ENCODE measurements around the gene SNX25. TPM values are rescaled to one million over a fixed set of nuclear protein-coding genes. Genes with fewer than 3 reads are reported as not detected.
"Not testable (repeated sequence)": the region's sequence is repeated elsewhere in the genome, so short reads cannot be mapped to it uniquely, and the experiment has no call there.

Gene SNX25
- total RNA-seq, 1 donor from 2014 or later = 11.4 TPM

DNA sequence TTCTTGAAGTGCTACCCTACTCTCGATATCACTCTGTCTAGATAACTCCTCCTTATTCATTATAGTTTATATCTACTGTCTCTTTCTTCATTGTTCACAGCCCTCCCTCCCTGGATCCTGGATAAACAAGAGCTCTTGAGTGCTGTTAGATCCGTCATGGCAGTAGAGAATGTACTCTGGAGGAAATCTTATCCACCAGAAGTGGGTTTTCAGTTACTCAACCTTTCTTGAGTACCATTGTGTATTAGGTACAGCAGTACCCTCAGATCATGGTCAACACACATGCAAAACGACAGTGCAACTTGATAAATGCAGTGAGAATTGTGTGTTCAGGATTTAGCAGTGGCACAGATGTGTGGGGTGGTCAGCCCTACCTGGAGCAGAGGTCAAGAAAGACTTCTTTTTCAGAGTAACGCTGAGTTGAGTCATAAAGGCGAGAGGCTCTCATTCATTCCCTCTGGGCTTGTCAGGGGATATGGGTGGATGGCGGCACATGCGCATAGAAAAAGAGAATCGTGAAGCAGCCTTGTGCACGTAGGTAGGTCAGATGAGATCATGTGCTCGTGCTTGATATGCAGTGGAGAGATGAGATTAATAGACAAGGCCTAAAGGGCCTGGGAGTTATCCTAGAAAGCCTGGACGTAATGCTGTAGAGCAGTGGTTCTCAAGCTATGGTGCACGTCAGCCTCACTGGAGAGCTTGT lies 89.5 kb downstream of the SNX25 start:
- ATAC-seq (no peak), DNase-seq (ENCODE audit: low spot score) (no peak)

DNA sequence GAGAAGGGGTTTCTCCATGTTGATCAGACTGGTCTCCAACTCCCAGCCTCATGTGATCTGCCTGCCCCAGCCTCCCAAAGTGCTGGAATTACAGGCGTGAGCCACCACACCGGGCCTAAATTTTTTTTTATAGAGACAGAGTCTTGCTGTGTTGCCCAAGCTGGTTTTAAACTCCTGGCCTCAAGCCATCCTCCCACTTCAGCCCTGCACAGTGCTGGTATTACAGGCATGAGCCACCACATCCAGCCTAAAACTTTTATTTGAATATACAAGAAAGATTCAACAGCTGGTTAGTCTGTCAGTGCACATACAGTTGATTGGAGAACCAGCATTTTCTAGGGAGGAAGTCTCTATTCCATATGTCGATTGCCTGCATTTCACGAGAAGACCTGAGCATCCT lies 95.1 kb downstream of the SNX25 start:
- DNase-seq (ENCODE audit: low spot score) (no peak), ATAC-seq (no peak)

DNA sequence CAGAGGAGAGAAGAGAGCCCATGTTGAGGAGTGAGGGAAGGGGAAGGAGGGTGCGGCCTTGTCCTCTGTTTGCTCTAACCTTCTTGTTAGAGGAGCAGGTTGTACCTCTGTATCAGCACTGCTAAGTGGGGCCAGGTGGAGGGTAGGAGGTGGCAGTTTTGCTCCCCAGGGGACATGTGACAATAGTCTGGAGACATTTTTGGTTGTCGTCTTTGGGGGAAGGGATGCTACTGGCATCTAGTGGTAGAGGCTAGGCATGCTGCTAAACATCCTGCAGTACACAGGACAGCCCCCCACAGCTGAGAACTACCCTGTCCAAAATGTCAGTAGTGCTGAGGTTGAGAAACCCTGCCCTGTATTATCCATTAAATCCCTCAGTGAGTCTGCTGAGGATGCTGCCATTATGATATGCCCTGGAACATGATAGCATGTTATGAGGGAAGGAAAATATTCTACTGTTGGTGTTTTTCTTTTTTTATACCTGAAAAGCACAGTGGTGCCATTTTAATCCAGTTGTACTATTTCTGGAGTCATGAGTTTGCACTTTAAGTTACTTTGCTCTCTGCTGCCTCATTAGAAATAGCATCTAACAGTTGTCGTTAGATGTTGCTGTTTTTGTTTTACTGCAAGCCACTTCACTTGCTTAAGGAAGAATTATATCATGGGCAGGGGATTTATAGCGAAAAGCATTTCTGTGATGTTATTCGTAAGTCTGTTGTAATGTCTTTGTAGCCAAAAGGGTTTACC lies 95.7 kb downstream of the SNX25 start:
- ATAC-seq (no peak), DNase-seq (ENCODE audit: low spot score) (no peak)

DNA sequence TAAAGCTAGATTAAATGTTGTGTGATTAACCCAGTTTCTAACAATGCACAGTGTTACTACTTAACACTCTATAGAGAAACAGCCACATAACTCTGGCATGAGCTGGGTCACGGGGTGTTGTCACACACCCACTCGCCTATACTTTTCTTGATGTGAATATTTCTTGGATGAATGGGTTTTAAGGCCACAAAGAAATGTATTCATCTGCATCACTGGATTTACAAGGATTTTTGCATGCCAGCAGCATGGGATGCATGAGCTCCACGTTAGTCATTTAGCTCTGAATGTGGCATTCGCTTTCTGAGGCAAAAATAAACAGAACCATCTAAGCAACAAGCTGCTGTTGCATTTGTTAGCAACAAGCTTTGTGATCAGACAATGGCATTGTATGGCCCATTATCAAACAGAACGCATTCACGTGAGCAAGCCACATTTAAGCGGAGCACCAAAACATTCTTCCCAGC lies 96.6 kb downstream of the SNX25 start:
- DNase-seq (ENCODE audit: low spot score) = no peak
- no peak for ATAC-seq

DNA sequence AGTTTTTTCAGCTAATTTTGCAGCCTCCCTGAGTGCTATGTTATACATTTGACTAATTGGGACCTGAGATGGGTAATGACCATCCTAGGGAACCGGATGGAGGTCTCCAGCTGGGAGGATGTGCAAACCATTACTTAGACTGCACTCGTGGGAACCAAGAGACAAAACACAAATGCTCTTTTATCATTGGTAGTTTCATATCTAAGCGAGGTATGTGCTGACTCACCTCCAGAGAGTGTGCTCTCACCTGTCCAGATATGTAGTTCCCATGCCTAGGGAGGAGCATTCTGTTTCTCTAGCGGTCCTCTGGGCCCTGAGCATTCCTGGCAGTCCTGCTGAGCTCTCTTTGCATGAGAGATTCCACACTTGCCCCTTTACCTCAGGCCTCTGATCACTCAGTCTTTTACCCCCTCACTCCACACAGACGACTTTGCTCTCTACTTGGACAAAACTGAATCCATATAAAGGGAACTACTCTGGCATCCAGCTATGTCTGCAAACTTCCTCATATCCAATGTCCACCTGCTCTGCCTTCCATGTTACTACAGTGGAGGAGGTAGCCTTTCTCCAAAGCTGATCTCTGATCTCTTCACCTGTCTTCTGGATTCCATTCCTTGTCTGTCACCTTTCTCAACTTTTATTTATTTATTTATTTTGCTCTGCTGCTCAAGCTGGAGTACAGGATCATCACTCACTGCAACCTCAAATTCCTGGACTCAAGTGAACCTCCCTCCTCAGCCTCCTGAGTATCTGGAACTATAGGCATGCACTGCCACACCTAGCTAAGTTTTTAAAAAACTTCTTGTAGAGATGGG lies 97.9 kb downstream of the SNX25 start:
- DNase-seq (ENCODE audit: low spot score) (no peak), ATAC-seq (no peak)

DNA sequence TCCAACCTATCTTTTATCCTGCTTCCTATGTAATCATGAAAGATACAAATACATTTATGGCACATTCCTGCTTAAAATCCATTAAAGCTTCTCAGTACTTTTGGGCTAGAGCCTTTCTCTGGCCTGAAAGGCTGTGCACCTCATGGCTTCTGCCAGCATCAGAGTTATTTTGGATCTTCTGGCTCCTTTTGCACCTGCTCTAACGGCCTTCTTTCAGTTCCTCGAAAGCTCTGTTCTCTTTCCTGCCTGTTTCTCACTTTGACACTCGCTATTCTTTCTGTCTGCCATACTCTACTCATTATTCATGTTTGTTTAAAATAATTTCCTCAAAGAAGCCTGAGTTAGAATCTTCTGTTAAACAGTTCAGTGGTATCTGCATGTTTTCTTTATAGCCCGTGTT lies 100.4 kb downstream of the SNX25 start:
- ATAC-seq (no peak), DNase-seq (ENCODE audit: low spot score) (no peak)

DNA sequence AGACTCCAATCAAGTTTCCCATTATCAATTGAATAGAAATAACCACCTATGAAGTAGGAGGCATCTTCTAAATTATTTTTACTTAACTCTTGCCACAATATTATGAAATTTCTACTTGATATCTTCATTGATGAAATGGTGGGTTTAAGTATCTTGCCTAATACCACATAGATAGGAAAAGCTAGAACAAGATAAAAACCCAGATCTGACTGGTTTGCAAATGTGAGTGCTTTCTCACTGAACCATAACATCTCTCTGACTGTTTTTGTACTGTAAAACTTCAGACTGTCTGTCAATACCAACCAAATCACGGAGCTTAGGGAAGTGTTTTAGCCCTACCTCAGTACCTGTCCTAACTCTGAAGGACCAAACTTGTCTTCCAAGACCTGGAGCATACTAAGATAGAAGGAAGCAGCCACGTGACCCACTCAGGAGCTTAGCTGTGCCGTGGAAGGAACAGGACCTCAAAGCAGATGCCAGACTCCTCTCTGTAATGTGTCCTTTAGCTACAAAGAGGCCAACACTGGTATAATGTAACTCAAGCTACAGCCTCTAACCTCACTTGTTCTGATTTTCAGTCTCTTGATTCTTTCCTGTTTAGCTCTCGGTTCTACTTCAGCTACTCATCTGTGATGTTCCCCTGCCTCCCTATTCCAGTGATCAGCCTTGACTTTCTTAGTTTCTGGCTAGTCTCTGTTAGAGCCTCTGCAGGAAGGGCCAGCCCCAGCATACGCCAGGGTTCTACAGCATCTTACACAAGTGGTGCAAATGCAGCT lies 101.9 kb downstream of the SNX25 start:
- ATAC-seq = no peak
- DNase-seq (ENCODE audit: low spot score) = no peak

DNA sequence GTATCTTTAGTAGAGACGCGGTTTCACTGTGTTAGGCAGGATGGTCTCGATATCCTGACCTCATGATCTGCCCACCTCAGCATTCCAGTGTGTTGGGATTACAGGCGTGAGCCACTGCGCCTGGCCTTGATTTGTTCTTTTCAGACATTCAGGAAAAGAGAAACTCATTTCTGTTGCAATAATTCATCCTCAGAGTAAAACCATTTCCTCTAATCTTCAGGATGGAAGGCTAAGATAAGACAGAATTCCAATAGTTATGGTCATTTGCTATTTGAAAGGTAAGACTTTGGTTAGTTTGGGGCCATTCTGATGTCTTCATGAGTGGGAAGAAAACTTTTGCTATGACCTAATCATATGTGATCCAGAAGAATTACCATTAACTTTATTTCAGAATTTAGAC lies 103.3 kb downstream of the SNX25 start:
- ATAC-seq = no peak
- no peak for DNase-seq (ENCODE audit: low spot score)

DNA sequence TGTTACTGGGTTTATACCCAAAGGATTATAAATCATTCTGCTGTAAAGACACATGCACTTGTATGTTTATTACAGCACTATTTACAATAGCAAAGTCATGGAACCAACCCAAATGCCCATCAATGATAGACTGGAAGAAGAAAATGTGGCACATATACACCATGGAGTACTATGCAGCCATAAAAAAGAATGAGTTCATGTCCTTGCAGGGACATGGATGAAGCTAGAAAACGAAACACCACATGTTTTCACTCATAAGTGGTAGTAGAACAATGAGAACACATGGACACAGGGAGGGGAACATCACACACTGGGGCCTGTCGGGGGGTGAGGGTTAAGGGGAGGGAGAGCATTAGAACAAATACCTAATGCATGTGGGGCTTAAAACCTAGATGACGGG lies 108.1 kb downstream of the SNX25 start:
- ATAC-seq; DNase-seq (ENCODE audit: low spot score): not testable (repeated sequence)

DNA sequence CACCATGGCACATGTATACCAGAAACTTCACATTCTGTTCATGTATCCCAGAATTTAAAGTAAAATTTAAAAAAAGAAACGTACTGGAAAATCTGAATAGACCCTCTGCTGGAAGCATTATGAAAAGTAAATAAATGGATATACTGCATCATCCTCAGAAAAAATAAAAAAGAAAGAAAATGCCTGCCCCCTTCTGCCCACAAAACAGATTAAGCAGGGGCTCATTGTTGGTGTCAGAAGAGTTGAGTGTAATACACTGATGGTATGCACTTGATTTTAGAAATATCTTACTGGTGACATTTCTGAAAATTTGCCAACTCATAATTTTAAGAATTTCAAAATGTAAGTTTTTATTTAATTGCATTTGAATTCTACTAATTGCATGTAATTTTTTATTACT lies 108.5 kb downstream of the SNX25 start:
- DNase-seq (ENCODE audit: low spot score) (no peak), ATAC-seq (no peak)

DNA sequence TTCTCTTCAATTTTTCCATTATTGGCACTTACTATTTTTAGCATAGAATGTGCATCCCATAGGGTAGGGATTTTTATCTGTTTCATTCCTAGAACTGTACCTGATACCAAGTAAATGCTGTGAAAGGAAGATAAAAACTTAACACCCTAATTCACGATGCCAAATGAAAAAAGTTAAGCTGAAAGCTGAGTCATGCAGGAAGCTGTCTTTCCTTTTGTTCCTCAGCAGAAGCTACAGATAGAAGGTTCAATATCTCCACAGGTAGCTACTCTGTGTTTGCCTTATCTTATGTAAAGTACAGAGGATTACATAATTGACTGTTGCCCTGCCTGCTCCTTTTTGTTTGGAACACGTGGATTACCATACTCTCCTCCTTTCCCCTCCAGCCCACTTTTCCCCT lies 109.3 kb downstream of the SNX25 start:
- DNase-seq (ENCODE audit: low spot score) (no peak), ATAC-seq (peak; percentile 84)

DNA sequence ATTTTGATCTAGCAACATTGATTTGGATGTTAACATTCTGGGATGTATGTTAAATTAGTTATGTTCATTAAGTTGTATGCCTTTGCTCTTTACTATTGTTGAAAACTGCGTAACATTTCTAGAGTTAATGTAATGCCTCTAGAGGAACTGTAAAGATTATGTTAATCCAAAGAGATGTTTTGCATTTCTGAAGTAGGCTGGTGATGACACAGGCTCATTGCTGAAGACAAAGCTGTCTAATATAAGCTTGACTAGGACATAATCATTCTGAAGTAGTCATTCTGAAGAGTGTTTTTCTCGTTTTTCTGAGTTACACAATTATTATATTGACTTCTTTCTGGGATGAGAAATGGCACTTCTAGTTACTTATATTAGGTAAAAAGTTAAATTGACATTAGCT lies 113.4 kb downstream of the SNX25 start:
- ATAC-seq = no peak
- no peak for DNase-seq (ENCODE audit: low spot score)

DNA sequence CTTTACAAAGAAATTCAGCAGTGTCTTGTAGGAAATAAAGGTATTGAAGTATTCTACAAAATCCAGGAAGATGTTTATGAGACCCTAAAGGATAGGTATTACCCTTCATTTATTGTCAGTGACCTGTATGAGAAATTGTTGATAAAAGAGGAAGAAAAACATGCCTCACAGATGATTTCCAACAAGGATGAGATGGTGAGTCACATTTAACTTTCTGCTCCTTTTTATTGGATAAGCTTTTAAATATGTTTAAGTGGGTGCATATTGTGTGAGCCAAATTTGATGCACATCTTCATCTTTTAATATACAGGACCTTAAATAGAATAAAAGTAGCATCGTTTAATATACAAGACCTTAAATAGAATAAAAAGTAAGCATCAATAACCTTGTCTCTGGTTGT lies 114.2 kb downstream of the SNX25 start:
- DNase-seq (ENCODE audit: low spot score) (no peak), ATAC-seq (no peak)

DNA sequence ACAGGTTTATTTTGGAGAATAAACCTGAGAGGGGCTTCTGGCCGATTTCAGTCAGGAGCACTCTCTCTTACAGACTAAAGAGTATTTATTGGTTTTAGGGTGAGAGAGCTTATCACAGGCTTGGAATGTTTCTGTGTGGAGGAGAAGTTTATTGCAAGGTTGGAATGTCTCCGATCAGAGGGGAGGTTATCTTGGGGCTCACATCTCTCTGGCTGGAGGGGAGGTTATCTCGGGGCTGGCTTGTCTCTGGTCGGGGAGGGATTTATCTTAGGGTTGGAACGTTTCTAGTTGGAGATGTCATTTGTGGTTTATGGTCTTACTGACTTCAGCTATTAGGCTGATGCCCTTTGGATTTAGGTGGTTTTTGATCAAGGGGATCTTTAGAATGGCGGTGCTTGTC lies 115.0 kb downstream of the SNX25 start:
- not testable (repeated sequence) for DNase-seq (ENCODE audit: low spot score); ATAC-seq

DNA sequence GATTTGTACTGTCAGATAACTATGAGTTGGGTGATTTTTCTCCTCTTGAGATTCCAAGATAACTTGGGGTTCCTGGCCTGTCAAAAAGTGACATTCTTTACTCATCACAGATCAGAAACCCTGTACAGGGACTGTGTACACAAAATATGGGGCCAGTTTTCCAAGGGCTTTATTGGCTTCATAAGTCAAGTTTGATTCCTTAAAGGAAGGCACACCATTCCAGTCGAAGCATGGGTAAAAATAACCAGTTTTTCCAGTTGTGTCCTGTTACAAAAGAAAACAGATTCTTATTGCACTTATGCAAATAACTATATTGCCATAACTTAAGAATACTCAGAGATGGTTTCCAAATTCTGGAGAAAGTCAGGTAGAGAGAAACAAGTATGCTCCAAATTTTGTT lies 116.3 kb downstream of the SNX25 start:
- DNase-seq (ENCODE audit: low spot score); ATAC-seq: not testable (repeated sequence)

DNA sequence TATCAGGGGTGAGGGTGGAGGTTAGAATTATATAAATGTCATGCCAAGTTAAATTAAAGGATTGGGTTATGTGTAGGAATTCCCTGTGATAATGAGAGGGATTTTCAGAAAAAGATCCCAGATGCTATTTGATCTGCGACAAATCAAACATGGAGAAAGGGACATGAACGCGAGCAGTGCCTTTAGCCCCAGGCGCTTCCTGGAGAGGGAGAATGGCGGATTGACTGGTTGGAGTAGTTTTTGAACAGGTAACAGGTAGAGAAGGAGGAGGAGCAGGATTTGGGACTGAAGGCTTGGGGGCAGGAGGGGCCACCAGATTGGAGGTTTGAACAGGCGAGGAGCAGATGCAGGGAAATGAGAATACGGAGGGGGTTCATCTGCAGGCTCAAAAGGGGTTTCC lies 119.2 kb downstream of the SNX25 start:
- DNase-seq (ENCODE audit: low spot score) (no peak), ATAC-seq (no peak)

DNA sequence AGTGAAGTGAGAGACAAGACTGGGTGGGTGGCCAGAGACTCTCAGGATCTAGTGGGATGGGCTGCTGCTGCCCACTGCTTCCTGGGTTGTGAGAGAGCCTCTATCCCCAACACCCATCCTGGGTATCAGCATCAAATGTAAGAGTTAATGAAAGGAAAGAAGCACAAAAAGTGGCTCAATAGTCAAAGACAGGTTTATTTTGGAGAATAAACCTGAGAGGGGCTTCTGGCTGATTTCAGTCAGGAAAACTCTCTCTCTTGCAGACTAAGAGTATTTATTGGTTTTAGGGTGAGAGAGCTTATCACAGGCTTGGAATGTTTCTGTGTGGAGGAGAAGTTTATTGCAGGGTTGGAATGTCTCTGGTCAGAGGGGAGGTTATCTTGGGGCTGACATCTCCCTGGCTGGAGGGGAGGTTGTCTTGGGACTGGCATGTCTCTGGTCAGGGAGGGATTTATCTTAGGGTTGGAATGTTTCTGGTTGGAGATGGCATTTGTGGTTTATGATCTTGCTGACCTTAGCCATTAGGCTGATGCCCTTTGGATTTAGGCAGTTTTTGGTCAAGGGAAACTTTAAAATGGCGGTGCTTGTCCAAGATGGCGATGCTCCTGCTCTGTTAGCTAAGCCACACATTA lies 120.6 kb downstream of the SNX25 start:
- ATAC-seq; DNase-seq (ENCODE audit: low spot score): not testable (repeated sequence)

DNA sequence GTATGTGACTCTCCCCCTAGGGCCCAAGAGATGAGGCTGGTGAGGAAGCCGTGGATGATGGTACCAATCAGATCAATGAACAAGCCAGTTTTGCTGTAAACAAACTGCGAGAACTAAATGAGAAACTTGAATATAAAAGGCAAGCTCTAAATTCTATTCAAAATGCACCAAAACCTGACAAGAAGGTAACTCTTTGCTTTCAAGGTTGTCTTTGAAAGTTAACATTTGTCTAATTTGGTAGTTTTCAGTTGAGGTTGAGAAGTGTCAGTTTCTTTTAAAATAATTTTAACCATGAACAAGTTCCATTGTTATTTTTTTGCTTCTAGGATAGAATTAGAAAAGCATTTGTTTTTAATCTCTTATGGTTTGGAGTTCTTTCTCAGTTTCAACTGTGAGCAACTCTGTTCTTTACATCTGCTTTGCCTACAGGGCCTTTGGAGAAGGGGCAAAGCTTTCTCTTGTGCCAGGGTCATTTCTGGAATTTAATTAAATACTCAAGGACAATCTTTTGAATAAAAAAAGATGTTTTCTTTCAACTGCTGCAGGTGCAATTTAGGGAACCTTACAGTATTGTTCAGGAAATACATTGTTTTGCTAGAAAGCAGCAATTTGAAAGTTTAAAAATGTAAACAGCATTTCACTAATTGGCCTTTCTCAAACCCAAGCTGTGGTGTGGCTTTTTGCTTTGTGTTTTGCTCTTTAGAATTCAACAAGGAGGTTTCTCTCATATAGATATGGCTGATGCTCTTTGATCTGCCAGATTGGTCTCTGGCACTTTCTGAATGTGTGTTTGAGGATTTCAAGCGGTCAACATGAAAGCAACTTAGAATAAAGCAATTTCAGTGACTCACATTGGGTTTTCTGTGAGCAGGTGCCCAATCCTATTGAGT lies 123.4 kb downstream of the SNX25 start:
- ATAC-seq (no peak), DNase-seq (ENCODE audit: low spot score) (no peak)

DNA sequence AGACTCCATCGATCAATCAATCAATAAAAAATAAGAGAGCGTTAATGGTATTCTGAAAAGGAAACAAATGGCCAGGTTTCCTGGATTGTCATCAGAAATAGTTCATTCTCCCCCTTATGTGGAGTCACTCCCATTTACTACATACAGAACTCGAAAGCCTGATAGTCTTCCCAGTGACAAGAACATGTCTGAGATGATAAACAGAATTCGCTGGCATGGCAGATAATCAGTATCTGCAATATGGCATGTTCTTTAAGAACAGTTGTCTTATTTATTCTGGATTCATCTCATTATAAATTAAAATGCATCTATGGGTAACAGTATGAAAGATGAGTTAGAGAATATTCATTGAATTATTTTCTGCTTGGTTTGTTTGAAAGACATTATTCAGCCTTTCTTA lies 124.9 kb downstream of the SNX25 start:
- no peak for DNase-seq (ENCODE audit: low spot score)
- no peak for ATAC-seq

Measured in left lobe of liver (tissue), 2 donors.